ENCODE data around the gene PRR18.

- TF ChIP-seq CTCF (IDR thresholded peaks at IDR 0.05 in 8 of 11, conservative IDR thresholded peaks at IDR 0.05 in 3 of 11) (no peak), POLR2A (IDR thresholded peaks at IDR 0.05) (no peak), POLR2AphosphoS5 (IDR thresholded peaks at IDR 0.05) (no peak)
Observed at GRCh38 chr6:166323395-166323794, 15.2 kb upstream of the PRR18 start.

Data from spleen (tissue), 7 donors.